Fibroblast of the aortic adventitia (primary cell): ENCODE results near the gene PNMA5. TPM values are rescaled to one million over a fixed set of nuclear protein-coding genes. Genes with fewer than 3 reads are reported as not detected.
"Not testable (repeated sequence)": the region's sequence is repeated elsewhere in the genome, so short reads cannot be mapped to it uniquely, and the experiment has no call there.

Experiments
- DNase-seq: peaks from one replicate; pipeline ENCODE4 v3.0.0-alpha.2; 2010; ENCODE audit warnings: low read depth
- H3K4me3 ChIP-seq: 2 replicates; pipeline ENCODE4 v1.5.1; 2011; ENCODE audit warnings: low read depth, mild to moderate bottlenecking, control low read depth, low read length, moderate library complexity
- CTCF ChIP-seq: IDR thresholded peaks from 2 replicates; pipeline ENCODE4 v1.5.1; 2011; ENCODE audit warnings: mild to moderate bottlenecking, low read length, control low read depth, inconsistent platforms; ENCODE audit not compliant: insufficient read depth
- total RNA-seq: library from RNA; depleted of rRNA; stranded (reverse); fragments of >200 nt; gene quantifications from 2 replicates; pipeline ENCODE4 v1.2.3, GENCODE V29; 2012; ENCODE audit warnings: low replicate concordance

Gene PNMA5
- total RNA-seq, 1 donor: not detected

- DNase-seq: no peak
- no peak overlapping the region for H3K4me3 ChIP-seq
- no peak for TF ChIP-seq CTCF
These were observed 10.9 kb upstream of the PNMA5 start for GRCh38 chrX:153004780-153005179.

- no peak for DNase-seq
- TF ChIP-seq CTCF: no peak
- no peak overlapping the region for H3K4me3 ChIP-seq
These were observed 10.1 kb upstream of the PNMA5 start for GRCh38 chrX:153003981-153004380.

- H3K4me3 ChIP-seq, DNase-seq: not testable (repeated sequence)
These were observed 8.3 kb upstream of the PNMA5 start for GRCh38 chrX:153002182-153002581.

- H3K4me3 ChIP-seq: no peak overlapping the region
- no peak for DNase-seq
- no peak for TF ChIP-seq CTCF
These were observed 3.4 kb upstream of the PNMA5 start for GRCh38 chrX:152997337-152997736.

GRCh38 chrX:152992115-152992514, 1.8 kb downstream of the PNMA5 start:
- TF ChIP-seq CTCF: no peak
- H3K4me3 ChIP-seq: no peak overlapping the region
- no peak for DNase-seq

- H3K4me3 ChIP-seq: no peak overlapping the region
- DNase-seq: no peak
- TF ChIP-seq CTCF: no peak
These were observed 2.8 kb downstream of the PNMA5 start for GRCh38 chrX:152991123-152991522.

- peak; percentile 23 for DNase-seq
- H3K4me3 ChIP-seq: no peak overlapping the region
- TF ChIP-seq CTCF: no peak
These were observed 4.6 kb downstream of the PNMA5 start for GRCh38 chrX:152989292-152989658.
